T-cell (primary cell): ENCODE measurements around the gene ATXN2. TPM values are rescaled to one million over a fixed set of nuclear protein-coding genes. Genes with fewer than 3 reads are reported as not detected.
A peak's percentile ranks its signal among the peaks of the same experiment; 100 is the strongest.

ENCODE experiments used
- ATAC-seq, 4 experiments: fragments of 200-7000 bp in 3 of 4; fragments of 150-1000 bp in 1 of 4; cut with Tn5 transposase; replicated peaks in 1 of 4; 1 replicate in 3 of 4; 2 replicates in 1 of 4; pipeline ENCODE4 v1.10.0; 2021; ENCODE audit warnings: moderate library complexity in 3 of 4, mild to moderate bottlenecking in 2 of 4, moderate number of reproducible peaks in 1 of 4
- CTCF ChIA-PET, 2 donors: fragments of 300-600 bp; sonication (Branson Sonifier 250); formaldehyde crosslinking; loops; one replicate each; lab custom pipeline; 2022; ENCODE audit warnings: antibody characterized with exemption in 2 of 2; lab: Charles Lee
- POLR2A ChIA-PET, 2 donors: fragments of 300-600 bp; sonication (Branson Sonifier 250); formaldehyde crosslinking; loops; one replicate each; lab custom pipeline; 2022; ENCODE audit warnings: antibody characterized with exemption in 2 of 2; lab: Charles Lee
- DNase-seq, 35 experiments: peaks; one replicate each; pipeline versions ENCODE4 v3.0.0 to v3.0.0-alpha.2; 2013 to 2023
- H3K27ac ChIP-seq: one replicate; pipeline ENCODE4 v1.5.1; 2013; ENCODE audit warnings: low read length
- H3K27me3 ChIP-seq, 2 experiments: replicated peaks in 1 of 2; 1 replicate in 1 of 2; 2 replicates in 1 of 2; pipeline versions ENCODE4 v1.6.1 to v1.7.0; 2013; ENCODE audit warnings: low read length in 1 of 2, mixed read lengths in 1 of 2; ENCODE audit not compliant: control insufficient read depth in 2 of 2, insufficient read depth in 2 of 2; ENCODE audit errors: extremely low read depth in 1 of 2
- H3K36me3 ChIP-seq, 2 donors: 1 replicate in 1 of 2; 2 replicates in 1 of 2; pipeline versions ENCODE4 v1.6.1 to v1.7.0; 2013; ENCODE audit warnings: low read length in 1 of 2; ENCODE audit not compliant: control insufficient read depth in 2 of 2, insufficient read depth in 1 of 2; ENCODE audit errors: extremely low read depth in 1 of 2
- H3K4me1 ChIP-seq, 2 experiments: 1 replicate in 1 of 2; 2 replicates in 1 of 2; pipeline versions ENCODE4 v1.6.1 to v1.7.0; 2013; ENCODE audit warnings: low read length in 2 of 2, mixed read lengths in 1 of 2; ENCODE audit not compliant: insufficient read depth in 2 of 2, control insufficient read depth in 1 of 2; ENCODE audit errors: extremely low read depth in 1 of 2
- H3K4me3 ChIP-seq, 2 donors: 1 replicate in 1 of 2; 2 replicates in 1 of 2; pipeline versions ENCODE4 v1.5.1 to v1.7.0; 2013; ENCODE audit warnings: mild to moderate bottlenecking in 2 of 2, low read length in 1 of 2, moderate library complexity in 1 of 2; ENCODE audit not compliant: control insufficient read depth in 1 of 2; ENCODE audit errors: extremely low read depth in 1 of 2
- H3K9me3 ChIP-seq: 2 replicates; pipeline ENCODE4 v1.7.0; 2013
- H3K27ac Mint-ChIP-seq, 2 donors: one replicate each; pipeline ENCODE4 v1.8.0; 2020 to 2021; ENCODE audit warnings: mild to moderate bottlenecking in 2 of 2, mixed read lengths in 2 of 2
- H3K27me3 Mint-ChIP-seq, 2 donors: one replicate each; pipeline ENCODE4 v1.8.0; 2021 to 2022; ENCODE audit warnings: mixed read lengths in 2 of 2
- H3K36me3 Mint-ChIP-seq: one replicate; pipeline ENCODE4 v1.8.0; 2021; ENCODE audit warnings: mixed read lengths
- H3K4me1 Mint-ChIP-seq, 3 donors: one replicate each; pipeline ENCODE4 v1.8.0; 2020 to 2022; ENCODE audit warnings: mixed read lengths in 3 of 3, mild to moderate bottlenecking in 1 of 3
- H3K4me3 Mint-ChIP-seq, 3 donors: one replicate each; pipeline ENCODE4 v1.8.0; 2020 to 2022; ENCODE audit warnings: mild to moderate bottlenecking in 3 of 3, mixed read lengths in 3 of 3, moderate library complexity in 3 of 3
- H3K9me3 Mint-ChIP-seq, 3 donors: one replicate each; pipeline ENCODE4 v1.8.0; 2020 to 2022; ENCODE audit warnings: mixed read lengths in 3 of 3
- WGBS: methylation state at CpG from one replicate; pipeline ENCODE4 v1.1.5; 2013; ENCODE audit warnings: missing lambda C conversion rate; ENCODE audit not compliant: insufficient coverage; 5-methylcytosine and 5-hydroxymethylcytosine counted together
- total RNA-seq, 35 experiments: library from RNA in 6 of 35; stranded (reverse) in 6 of 35; fragments of 120-200 nt in 1 of 35; gene quantifications; one replicate each; pipeline versions ENCODE4 v1.2.1 to v1.2.4 and lab custom pipeline; 2013 to 2026

ATXN2 gene
- total RNA-seq = 10 to 100 TPM; 48.6 to 54.0 (median 50.3) TPM
- 36.6 TPM for total RNA-seq (2013)
- 20.0 to 64.6 (median 30.0) reads per million in 29 experiments for total RNA-seq (lab: John Stamatoyannopoulos, UW)

GRCh38 chr12:111598637-111599452 lies at the start of gene ATXN2:
ATXN2 (minus strand) TSS chr12:111599315; CDS start chr12:111599034, 281 bp downstream.
- Mint-ChIP-seq H3K4me3 (peak within 1 kb of the TSS; percentile 87 to 93 (median 91)), H3K9me3 (no peaks in the 10 kb centered on the region), H3K27ac (peak within 1 kb of the TSS; percentile 84 to 90), H3K36me3 (no peaks in the 10 kb centered on the region), H3K4me1 (peaks cover 41 to 45% (median 44%) of the 10 kb centered on the region in 3 donors), H3K27me3 (no peaks in the 10 kb centered on the region)
- Histone ChIP-seq H3K36me3 (no peaks in the 10 kb centered on the region), H3K27ac (peak within 1 kb of the TSS; percentile 79), H3K4me3 (peak within 1 kb of the TSS; percentile 93), H3K9me3 (no peaks in the 10 kb centered on the region), H3K27me3 (no peaks in the 10 kb centered on the region), H3K4me1 (peaks cover 12 to 21% of the 10 kb centered on the region in 2 experiments)
- under 1% methylated on average over 96 of the region's 119 CpGs for WGBS
- ATAC-seq (peak; percentile 73 to 78 (median 76)), DNase-seq (peak in 32 of 35 experiments; percentile 14 to 87 (median 58))
- CTCF ChIA-PET = interaction anchor here in 1 of 2 donors (0.5 kb wide), 1 partner anchor 263 kb away, joined by 3 read pairs; no protein-coding TSS in a partner anchor
- POLR2A ChIA-PET = no interaction called here

GRCh38 chr12:111645433-111645832 lies 46.3 kb upstream of the ATXN2 start:
- 92% methylated on average over 4 of the region's 5 CpGs for WGBS
- DNase-seq = no peak
- Histone ChIP-seq H3K27me3 (no peaks in the 10 kb centered on the region), H3K36me3 (peaks cover 0 to 69% of the 10 kb centered on the region in 2 donors), H3K4me3 (no peak overlapping the region), H3K27ac (no peak overlapping the region), H3K9me3 (no peaks in the 10 kb centered on the region), H3K4me1 (no peaks in the 10 kb centered on the region)
- no peak for ATAC-seq
- no peak overlapping the region for H3K4me3 Mint-ChIP-seq
- H3K27me3 Mint-ChIP-seq = no peaks in the 10 kb centered on the region
- H3K36me3 Mint-ChIP-seq = peaks cover 39% of the 10 kb centered on the region
- ChIA-PET POLR2A (no interaction called here), CTCF (no interaction called here)
- no peaks in the 10 kb centered on the region for H3K9me3 Mint-ChIP-seq
- no peak overlapping the region for H3K27ac Mint-ChIP-seq
- no peaks in the 10 kb centered on the region for H3K4me1 Mint-ChIP-seq

GRCh38 chr12:111643427-111643826 lies 44.3 kb upstream of the ATXN2 start:
- peaks cover 36% of the 10 kb centered on the region for H3K36me3 Mint-ChIP-seq
- POLR2A ChIA-PET = no interaction called here

GRCh38 chr12:111642681-111643426 lies 43.7 kb upstream of the ATXN2 start:
- H3K36me3 Mint-ChIP-seq = peaks cover 36% of the 10 kb centered on the region
- CTCF ChIA-PET = no interaction called here

More at GRCh38 chr12:111643427-111643826, 44.3 kb upstream of the ATXN2 start:
- H3K4me3 Mint-ChIP-seq = no peak overlapping the region
- ATAC-seq = no peak
- H3K27ac ChIP-seq = no peak overlapping the region
- no peak overlapping the region for H3K4me3 ChIP-seq
- H3K4me1 ChIP-seq = no peaks in the 10 kb centered on the region
- no peaks in the 10 kb centered on the region for H3K9me3 Mint-ChIP-seq
- 100% methylated on average over 1 of the region's 3 CpGs for WGBS
- H3K27ac Mint-ChIP-seq = no peak overlapping the region
- H3K27me3 Mint-ChIP-seq = no peaks in the 10 kb centered on the region
- no peak for DNase-seq
- CTCF ChIA-PET = no interaction called here
- peaks cover 0 to 53% of the 10 kb centered on the region in 2 donors for H3K36me3 ChIP-seq
- H3K27me3 ChIP-seq = no peaks in the 10 kb centered on the region
- no peaks in the 10 kb centered on the region for H3K4me1 Mint-ChIP-seq
- H3K9me3 ChIP-seq = no peaks in the 10 kb centered on the region

GRCh38 chr12:111640506-111640905 lies 41.4 kb upstream of the ATXN2 start:
- peaks cover 0 to 31% of the 10 kb centered on the region in 2 donors for H3K36me3 ChIP-seq
- ATAC-seq (no peak), DNase-seq (no peak)
- H3K27me3 ChIP-seq = no peaks in the 10 kb centered on the region
- Mint-ChIP-seq H3K27ac (no peak overlapping the region), H3K36me3 (peaks cover 24% of the 10 kb centered on the region), H3K9me3 (no peaks in the 10 kb centered on the region), H3K4me3 (no peak overlapping the region), H3K4me1 (no peaks in the 10 kb centered on the region), H3K27me3 (no peaks in the 10 kb centered on the region)
- H3K27ac ChIP-seq = no peak overlapping the region
- H3K4me3 ChIP-seq = no peak overlapping the region
- CTCF ChIA-PET = no interaction called here
- WGBS = 100% methylated on average over 1 of the region's 5 CpGs
- POLR2A ChIA-PET = no interaction called here
- no peaks in the 10 kb centered on the region for H3K9me3 ChIP-seq
- H3K4me1 ChIP-seq = no peaks in the 10 kb centered on the region

More at GRCh38 chr12:111642681-111643426, 43.7 kb upstream of the ATXN2 start:
- Histone ChIP-seq H3K36me3 (peaks cover 0 to 53% of the 10 kb centered on the region in 2 donors), H3K27ac (no peak overlapping the region), H3K27me3 (no peaks in the 10 kb centered on the region), H3K9me3 (no peaks in the 10 kb centered on the region), H3K4me1 (no peaks in the 10 kb centered on the region), H3K4me3 (no peak overlapping the region)
- ATAC-seq (no peak), DNase-seq (no peak)
- Mint-ChIP-seq H3K27ac (no peak overlapping the region), H3K4me1 (no peaks in the 10 kb centered on the region), H3K9me3 (no peaks in the 10 kb centered on the region), H3K27me3 (no peaks in the 10 kb centered on the region), H3K4me3 (no peak overlapping the region)
- 100% methylated on average over 1 of the region's 4 CpGs for WGBS
- POLR2A ChIA-PET = no interaction called here

GRCh38 chr12:111638556-111638955 lies 39.4 kb upstream of the ATXN2 start:
- ChIA-PET CTCF (no interaction called here), POLR2A (no interaction called here)
- Histone ChIP-seq H3K36me3 (peaks cover 0 to 15% of the 10 kb centered on the region in 2 donors), H3K4me3 (no peak overlapping the region), H3K27ac (no peak overlapping the region), H3K4me1 (no peaks in the 10 kb centered on the region), H3K27me3 (no peaks in the 10 kb centered on the region), H3K9me3 (no peaks in the 10 kb centered on the region)
- Mint-ChIP-seq H3K27ac (no peak overlapping the region), H3K4me1 (no peaks in the 10 kb centered on the region), H3K9me3 (no peaks in the 10 kb centered on the region), H3K36me3 (peaks cover 15% of the 10 kb centered on the region), H3K4me3 (no peak overlapping the region), H3K27me3 (no peaks in the 10 kb centered on the region)
- whole genome bisulfite sequencing = 100% methylated on average over 5 of the region's 6 CpGs
- DNase-seq (no peak), ATAC-seq (no peak)
